ENCODE results near the gene LRRIQ4.

DNA sequence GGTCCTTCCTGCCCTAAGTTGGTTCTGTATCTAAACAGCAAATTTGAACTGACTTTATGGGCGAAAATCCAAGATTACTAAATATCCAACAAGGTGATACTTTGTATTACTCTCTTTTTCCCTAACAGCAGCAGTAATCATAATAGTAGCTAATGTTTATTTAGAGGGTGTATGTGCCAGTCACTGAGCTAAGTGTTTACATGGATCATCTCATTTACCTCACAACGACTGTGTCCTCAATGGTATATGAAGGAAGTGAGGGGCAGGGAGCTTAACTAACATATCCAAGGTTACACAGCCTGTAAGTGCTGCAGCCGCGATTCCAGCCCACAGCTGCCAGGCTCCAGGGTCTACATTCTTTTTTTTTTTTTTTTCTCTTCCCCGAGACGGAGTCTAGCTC lies 10.3 kb downstream of the LRRIQ4 start:
- TF ChIP-seq, protein P1, sequence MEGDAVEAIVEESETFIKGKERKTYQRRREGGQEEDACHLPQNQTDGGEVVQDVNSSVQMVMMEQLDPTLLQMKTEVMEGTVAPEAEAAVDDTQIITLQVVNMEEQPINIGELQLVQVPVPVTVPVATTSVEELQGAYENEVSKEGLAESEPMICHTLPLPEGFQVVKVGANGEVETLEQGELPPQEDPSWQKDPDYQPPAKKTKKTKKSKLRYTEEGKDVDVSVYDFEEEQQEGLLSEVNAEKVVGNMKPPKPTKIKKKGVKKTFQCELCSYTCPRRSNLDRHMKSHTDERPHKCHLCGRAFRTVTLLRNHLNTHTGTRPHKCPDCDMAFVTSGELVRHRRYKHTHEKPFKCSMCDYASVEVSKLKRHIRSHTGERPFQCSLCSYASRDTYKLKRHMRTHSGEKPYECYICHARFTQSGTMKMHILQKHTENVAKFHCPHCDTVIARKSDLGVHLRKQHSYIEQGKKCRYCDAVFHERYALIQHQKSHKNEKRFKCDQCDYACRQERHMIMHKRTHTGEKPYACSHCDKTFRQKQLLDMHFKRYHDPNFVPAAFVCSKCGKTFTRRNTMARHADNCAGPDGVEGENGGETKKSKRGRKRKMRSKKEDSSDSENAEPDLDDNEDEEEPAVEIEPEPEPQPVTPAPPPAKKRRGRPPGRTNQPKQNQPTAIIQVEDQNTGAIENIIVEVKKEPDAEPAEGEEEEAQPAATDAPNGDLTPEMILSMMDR (conservative IDR thresholded peaks at IDR 0.05 in 1 of 2, IDR thresholded peaks at IDR 0.05 in 1 of 2; ENCODE audit: extremely low read depth in 1 of 2, insufficient read depth in 1 of 2, low read depth in 1 of 2, low read length in 2 of 2), result no peak
- no peak for TF ChIP-seq EZH2 (IDR thresholded peaks at IDR 0.05; ENCODE audit: borderline replicate concordance, low read length)

Measured in mammary epithelial cell (primary cell).